D341Med (cell line): ENCODE measurements around the gene USP17L27.
A peak's percentile ranks its signal among the peaks of the same experiment; 100 is the strongest.
"Not testable (repeated sequence)": the region's sequence is repeated elsewhere in the genome, so short reads cannot be mapped to it uniquely, and the experiment has no call there.

Source experiments
- DNase-seq: peaks from one replicate; pipeline ENCODE4 v3.0.0; 2012; ENCODE audit warnings: low spot score

USP17L27 gene

GRCh38 chr4:9343848-9344247 is at the start of gene USP17L27:
USP17L27 (plus strand) TSS chr4:9344148; CDS start chr4:9344148, 0 bp downstream.
- DNase-seq, result not testable (repeated sequence)

- not testable (repeated sequence) for DNase-seq
These were observed 19.8 kb upstream of the USP17L27 start for GRCh38 chr4:9324191-9324590.

GRCh38 chr4:9324865-9325264 is 19.1 kb upstream of the USP17L27 start, which contains the start of gene USP17L24:
USP17L24 (plus strand) TSS chr4:9325165; CDS start chr4:9325165, 0 bp downstream.
- DNase-seq, result not testable (repeated sequence)

GRCh38 chr4:9329611-9330010 is 14.3 kb upstream of the USP17L27 start, which contains the start of gene USP17L25:
USP17L25 (plus strand) TSS chr4:9329911; CDS start chr4:9329911, 0 bp downstream.
- not testable (repeated sequence) for DNase-seq

GRCh38 chr4:9334358-9334757 is 9.6 kb upstream of the USP17L27 start, which contains the start of gene USP17L26:
USP17L26 (plus strand) TSS chr4:9334658; CDS start chr4:9334658, 0 bp downstream.
- not testable (repeated sequence) for DNase-seq

- not testable (repeated sequence) for DNase-seq
These were observed 4.8 kb upstream of the USP17L27 start, which contains the start of gene USP17L5 for GRCh38 chr4:9339103-9339502. USP17L5 (plus strand) TSS chr4:9339403; CDS start chr4:9339403, 0 bp downstream.

GRCh38 chr4:9348593-9348992 is 4.6 kb downstream of the USP17L27 start, which contains the start of gene USP17L28:
USP17L28 (plus strand) TSS chr4:9348893; CDS start chr4:9348893, 0 bp downstream.
- DNase-seq, result not testable (repeated sequence)

- DNase-seq, result not testable (repeated sequence)
These were observed 6.9 kb downstream of the USP17L27 start for GRCh38 chr4:9350866-9351265.

GRCh38 chr4:9353338-9353737 is 9.4 kb downstream of the USP17L27 start, which contains the start of gene USP17L29:
USP17L29 (plus strand) TSS chr4:9353638; CDS start chr4:9353638, 0 bp downstream.
- not testable (repeated sequence) for DNase-seq

- DNase-seq, result not testable (repeated sequence)
These were observed 18.9 kb downstream of the USP17L27 start, which contains the start of gene USP17L30 for GRCh38 chr4:9362829-9363228. USP17L30 (plus strand) TSS chr4:9363129; CDS start chr4:9363129, 0 bp downstream.

- DNase-seq, result not testable (repeated sequence)
These were observed 35.9 kb downstream of the USP17L27 start for GRCh38 chr4:9379881-9380280.

GRCh38 chr4:9381012-9381534 is 37.1 kb downstream of the USP17L27 start:
- DNase-seq, result peak; percentile 32

GRCh38 chr4:9384126-9384525 is 40.2 kb downstream of the USP17L27 start:
- DNase-seq, result no peak

- DNase-seq, result not testable (repeated sequence)
These were observed 45.1 kb downstream of the USP17L27 start for GRCh38 chr4:9389001-9389400.
